NCI-H1694 (cell line): ENCODE measurements around the gene C10orf90.

Experiments used
- DNase-seq: peaks from one replicate; lab custom pipeline; 2025; lab: John Stamatoyannopoulos, UW

The C10orf90 gene

DNA sequence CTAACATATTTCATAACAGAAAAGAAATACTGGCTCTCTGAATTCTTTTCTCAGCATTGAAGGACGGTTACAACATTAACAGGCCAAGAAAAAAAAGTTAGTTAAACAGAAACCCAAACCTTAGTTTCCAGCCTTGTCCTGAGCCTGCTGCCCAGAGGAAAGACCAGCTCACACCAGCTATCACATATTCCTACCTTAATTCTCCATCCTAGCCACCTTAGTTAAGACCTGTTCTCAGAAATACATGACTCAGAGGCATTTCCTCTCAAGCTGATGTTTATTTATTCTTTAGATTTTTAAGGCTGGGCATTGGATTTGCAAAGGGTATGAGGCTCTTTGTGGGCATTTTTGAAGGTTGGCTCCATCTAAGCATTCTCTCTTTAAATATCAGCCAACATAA, 247.9 kb downstream of the C10orf90 start:
- DNase-seq: no peak

DNA sequence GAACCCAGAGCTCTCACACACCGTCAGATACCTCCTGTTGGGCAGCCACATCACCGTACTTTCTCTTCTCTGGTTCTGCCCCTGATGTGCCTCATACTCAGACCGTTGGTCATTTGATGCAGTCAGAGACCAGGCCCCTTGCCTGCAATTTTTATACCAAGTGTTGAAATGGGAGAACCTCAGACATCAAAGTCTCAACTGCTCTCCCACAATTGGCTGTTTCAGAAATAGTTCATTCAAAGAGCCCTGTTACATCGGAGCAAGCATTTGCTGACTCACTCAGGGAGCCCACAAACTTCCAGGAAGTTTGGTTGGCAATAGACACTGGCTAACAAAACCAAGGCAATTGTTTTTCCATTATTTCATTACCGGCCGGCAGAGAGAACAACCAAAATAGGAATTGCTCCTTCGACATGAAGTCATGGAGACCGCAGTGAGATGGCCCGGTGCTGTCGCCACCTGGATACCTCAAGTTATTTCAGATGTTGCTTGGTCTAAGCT, 248.7 kb downstream of the C10orf90 start:
- DNase-seq: no peak

DNA sequence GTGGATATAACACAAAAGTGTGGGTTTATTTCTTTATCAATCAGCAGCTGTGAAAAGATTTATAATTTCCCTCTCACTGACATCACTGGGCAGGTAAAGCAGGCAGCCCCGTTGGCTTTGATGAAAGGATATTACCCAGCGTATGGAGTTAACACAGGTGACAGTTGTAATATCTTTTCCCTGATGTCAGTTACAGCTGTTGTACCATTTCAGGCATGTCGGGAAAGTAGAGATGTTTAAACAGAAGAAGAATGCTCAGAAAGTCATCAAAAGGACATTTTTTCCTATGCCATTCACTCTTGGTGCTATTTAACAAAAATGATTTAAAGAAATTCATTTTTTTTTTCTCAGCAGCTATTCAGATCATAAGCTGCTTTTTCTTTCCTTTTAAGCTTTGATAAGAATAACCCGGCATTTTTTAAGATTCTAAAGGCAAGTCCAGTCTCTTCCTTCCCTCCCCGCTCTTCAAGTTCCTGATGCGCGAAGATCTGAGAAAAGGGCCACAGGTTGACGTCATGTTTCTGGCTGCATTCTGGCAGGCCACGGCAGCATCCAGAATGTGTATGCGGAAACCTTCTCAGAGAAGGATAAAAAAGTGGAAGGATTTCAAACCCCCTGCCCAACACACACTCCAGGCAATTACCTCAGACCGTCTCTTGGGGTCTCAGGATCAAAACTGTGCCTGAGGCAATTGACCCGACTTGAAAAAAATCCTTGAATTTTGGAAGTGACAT, 249.8 kb downstream of the C10orf90 start:
- no peak for DNase-seq

DNA sequence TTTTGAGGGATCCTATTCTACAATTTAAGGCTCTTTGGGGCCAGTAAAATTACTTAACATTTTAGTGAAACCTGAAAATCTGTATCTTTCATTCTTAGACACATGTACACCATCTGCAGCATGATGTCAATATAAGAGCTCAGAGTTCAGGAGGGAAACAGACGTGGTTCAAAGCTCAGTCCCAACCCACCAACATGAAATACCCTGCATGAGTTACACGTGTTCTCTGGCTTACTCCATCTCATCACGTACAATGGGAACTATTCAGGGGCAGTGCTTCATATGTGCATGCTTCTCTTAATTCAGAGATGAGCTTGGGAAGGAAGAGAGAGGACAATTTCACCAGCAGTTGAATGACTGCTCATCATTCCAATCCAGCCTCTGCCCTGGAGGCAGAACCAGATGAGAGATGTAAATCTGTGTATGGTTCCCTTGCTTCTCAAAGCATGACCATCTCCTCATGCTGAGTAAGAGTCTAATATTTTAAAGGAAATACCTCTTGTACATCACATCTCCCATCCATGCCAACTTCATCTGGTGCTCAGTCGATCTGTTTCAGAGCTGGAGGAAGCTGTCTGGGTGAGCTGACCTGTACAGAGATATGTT, 253.2 kb downstream of the C10orf90 start:
- no peak for DNase-seq

DNA sequence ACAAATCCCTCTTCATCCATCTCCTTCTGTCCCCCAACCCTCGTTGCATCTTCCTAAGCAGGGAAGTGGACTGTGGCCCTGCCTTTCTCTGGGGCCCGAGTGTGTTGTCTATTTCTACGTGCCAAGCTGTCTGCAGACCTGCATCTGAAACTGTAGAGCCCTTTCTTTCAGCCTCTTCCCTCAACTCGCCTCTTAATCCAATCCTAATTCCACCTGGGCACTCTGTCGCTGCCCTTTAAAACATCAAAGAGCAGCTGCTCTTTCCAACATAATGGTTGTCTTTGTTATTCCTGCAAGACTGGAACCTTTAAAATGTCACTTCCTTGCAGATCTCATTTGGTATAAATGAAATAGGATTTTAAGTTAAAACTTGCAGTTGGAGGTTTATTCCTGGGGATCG, 260.7 kb downstream of the C10orf90 start:
- DNase-seq: no peak

DNA sequence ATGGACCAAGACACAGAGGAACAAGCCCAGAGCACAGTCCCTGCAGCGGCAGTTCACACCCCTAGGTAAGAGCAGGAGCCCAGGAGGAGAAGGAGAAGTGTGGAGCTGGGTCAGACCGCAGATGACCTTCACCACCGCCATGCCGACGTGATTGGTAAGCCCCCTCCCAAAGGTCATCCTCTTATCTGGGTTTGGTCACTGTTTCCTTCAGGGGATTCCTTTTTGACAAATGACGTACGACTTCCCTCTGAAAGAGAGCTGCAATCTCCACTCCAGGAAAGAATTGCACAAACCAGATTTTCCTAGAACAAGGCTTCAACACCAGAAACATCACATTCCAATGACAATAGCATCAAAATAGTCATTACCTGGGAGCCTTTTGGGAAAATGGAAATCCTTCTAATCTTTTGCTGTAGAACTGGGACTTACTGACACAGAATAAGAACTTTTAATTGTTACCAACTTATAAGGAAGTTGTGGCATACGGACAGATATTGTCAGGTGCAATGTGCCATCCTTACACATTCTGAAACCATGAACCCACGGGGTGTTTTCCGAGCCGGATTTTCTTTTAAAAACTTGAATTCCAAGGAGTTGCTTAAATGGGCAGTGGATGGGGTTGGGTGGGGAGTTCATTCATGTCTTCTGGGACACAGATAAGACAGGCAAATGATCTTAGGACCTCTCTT, 261.4 kb downstream of the C10orf90 start:
- no peak for DNase-seq

DNA sequence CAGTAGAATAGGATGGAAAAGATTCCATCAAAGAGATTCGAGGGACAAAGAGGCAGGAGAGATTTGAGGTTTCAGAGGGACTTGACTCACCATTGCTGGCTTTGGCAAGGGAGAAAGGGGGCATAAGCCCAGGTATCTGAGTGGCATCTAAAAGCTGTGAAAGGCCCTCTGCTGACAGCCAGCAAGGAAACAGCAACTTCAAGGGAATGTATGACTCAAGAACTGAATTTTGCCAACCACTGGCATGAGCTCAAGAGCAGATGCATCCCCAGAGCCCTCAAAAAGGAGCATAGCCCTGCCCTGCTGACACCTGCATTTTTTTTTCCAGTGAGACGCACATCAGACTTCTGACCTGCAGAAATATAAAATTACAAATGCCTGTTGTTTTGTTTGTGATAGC, 262.7 kb downstream of the C10orf90 start:
- DNase-seq: no peak

DNA sequence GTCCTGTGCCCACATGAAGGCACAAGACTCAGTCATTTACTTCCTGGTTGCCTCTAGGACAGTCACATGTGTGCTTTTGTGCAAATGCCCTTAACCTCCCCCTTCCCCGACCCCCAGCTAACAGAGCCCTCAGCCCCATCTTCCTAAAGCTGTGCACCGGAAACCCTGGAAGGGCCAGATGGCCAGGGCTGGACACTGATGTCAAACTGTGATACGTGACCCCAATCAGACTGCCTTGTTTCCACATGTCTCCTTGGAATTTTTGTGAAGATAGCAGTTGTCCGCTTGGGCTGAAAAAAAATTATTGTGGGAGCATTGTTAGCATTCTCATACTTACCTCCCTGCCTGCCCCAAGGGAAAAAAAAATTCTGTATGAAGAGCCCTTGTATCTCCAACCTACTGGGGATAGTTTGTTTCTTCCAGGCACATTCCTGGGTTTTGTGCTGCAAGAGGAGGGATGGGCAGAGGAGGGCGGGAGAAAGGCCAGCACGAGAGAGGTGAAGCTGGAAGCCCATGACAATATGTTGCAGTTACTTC, 265.2 kb downstream of the C10orf90 start:
- no peak for DNase-seq

DNA sequence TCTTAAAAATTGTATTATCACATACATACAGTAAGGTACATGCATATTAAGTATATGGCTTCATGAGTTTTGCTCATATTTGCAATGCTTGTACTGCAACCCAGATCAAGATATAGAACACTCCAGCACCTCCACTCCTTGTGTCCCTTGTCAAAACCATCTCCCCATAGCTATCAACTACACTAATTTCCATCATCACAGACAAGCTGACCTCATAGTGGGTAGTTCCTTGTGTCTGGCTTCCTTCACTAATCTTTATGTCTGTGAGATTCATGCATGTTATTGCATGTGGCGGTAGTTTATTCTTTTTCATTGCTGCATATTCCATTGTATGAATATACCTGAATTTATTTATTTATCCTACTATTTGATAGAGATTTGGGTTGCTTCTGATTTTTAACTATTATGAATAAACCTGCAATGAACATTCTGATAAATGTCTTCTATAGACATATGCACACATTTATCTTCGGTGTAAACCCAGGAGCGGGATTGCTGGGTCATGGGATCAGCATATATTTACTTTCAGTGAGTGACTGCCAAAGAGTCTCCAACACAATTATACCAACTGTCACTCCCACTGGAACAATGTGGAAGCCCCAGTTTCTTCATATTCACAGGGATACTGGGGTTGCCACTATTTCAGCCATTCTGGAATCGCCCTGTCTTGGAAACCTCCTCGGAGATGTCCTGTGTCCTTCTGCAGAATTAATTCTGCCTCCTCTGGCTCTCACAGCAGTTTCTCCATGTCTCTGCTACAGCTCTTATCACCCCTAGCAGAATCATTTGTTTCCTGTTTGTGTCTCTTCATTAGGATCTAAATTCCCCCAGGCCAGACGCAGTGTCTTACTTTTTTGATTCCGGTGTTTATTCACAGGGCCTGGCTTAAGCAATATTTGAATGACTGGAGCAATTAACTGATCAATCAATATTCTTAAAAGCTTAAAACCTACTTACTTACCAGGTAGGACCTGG, 267.5 kb downstream of the C10orf90 start:
- no peak for DNase-seq

DNA sequence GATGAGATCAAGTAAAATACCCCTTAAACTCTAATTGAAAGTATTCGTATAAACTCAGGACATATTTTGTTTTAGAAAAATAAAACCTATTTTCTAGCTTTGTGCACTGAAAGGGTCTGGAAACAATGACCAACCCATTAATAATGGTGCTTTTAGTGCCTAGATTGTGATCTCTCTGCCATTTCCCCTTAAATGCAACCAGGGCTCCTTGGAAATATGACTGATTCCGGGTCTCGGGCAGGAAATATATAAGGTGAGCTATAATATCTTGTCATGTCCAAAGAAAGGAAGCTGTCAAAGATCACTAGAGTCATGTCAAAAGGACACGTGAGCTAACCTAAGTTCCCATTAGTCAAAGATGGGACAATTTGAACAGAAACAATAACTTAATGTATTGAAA, 269.9 kb downstream of the C10orf90 start:
- DNase-seq: no peak

DNA sequence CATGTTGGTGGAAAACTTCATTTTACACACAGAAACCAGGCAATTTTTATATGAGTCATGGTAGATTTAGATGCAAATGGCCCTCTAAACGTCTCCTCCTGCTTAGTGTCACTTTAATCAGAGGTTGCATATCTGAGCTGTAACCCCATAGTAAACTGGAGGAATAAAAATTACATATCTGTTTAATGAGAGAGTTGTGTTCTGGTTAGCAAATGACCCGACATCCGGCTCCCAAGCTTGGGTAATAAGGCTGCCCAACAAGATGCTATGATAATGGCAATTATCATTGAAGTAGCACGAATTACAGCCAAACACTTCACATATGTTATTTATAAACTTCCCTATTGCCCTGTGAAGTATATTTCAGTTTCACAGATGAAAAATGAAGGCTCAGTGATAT, 271.6 kb downstream of the C10orf90 start:
- no peak for DNase-seq

DNA sequence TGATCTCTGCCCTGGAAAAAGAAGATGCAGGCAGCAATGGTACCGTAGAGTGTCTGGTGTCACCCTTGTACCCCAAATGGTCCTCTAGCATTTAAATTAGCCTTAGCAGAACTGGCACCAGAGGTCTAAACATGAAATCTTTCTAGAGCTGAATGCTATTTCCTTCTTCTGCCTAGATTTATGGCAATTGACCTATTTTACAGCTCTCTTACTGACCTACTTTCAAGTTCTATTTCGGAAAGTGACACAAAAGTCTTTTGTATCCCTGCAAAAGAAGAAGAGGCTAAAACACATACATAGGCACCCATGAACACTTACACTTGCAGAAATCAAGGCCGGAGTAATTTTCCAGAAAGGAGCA, 272.1 kb downstream of the C10orf90 start:
- no peak for DNase-seq

DNA sequence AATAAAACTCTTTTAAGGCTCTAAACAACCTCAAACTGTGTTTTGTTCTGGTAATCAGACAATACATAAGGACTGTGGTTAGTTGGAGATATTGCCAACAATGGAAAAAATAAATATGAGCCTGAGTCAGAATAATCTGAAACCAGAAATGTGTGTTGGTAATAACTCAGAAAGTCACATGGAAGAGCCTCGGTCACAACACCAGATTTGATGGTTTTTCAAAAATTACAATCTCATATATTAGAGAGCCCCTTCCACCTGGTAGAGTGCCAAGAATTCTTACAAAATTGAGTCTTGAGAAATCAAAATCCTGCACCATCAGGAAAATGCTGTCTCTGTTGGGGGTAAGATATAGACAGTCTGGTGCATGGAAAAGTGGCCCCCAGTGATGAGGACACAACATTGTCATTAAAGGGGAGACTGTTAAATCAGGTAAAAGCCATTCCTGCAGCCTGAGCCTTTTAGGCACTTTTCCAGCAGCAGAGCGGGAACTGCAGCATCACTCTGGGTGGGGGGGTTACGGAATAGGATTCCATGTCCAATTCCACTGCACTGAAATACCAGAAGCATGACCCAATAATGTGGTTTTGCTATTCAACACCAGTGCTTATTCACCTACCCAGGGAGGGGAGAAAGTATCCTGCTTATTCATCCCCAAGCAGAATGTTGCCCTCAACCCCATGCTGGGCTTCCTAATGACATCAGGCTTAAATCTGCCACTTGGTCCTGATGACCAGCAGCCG, 272.7 kb downstream of the C10orf90 start:
- DNase-seq: no peak

DNA sequence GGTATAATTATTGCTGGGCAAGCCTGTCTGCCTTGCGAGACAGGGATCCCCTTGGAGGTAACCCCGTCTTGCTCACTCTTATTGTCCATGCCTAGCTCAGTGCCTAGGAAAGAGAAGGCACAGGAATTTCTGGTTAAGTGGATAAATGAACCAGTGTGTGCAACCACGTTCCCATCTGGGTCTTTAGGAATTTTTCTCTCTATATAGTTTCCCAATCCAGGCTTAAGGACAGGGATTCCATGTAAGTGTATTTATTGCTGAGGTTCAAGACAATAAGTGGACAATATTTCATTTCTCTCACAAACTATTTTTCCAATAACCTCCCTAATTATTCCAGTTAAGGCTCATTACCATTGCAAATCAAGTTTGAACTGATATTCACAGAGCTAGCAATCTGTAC, 273.3 kb downstream of the C10orf90 start:
- no peak for DNase-seq

DNA sequence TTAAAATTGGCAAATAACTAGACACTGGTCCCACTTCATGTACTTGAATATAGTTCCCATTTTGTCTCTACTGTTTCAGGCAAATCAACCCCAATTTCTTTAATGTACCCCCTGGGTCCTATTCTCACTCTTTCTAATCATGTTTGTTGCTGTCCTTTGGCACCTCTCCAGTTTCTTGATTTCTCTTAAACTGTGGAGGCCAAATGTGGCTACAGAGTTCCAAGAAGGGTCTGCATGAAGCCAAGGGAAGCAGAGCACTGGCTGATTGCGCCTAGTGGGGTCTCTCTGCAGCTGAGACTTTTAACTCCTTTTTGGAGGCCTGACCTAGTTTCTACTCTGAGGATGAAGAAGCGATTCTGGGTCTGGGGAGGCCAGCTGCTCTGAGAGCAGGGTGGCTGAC, 275.5 kb downstream of the C10orf90 start:
- DNase-seq: no peak

DNA sequence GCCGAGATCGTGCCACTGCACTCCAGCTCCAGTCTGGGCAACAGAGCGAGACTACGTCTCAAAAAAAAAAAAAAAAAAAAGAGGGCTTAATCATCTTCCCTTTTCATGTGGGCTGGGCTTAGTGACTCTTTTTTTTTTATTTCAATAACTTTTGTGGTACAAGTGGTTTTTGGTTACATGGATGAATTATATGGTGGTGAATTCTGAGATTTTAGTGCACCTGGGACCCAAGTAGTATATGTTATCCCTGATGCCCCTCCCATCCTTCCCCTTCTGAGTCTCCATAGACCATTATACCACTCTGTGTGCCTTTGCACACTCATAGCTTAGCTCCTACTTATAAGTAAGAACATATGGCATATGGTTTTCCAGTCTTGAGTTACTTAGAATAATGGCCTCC, 277.4 kb downstream of the C10orf90 start:
- no peak for DNase-seq

DNA sequence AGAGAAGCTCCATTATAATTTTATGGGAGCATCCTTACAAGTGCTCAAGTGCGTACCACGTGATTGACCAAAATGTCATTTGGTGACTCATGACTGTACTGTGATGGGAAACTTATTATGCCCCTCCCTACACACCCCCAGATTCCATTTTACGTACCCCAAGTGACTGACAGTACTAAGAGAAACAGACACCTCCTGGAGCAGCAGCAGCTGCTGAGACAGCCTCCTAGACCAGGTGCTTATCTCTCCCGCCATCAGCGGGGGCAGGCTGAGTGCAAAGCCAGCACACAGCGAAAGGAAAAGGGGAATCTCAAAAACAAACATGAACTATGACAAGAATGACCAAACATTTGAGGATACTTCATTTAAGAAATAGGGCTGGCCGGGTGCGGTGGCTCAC, 278.0 kb downstream of the C10orf90 start:
- DNase-seq: no peak

DNA sequence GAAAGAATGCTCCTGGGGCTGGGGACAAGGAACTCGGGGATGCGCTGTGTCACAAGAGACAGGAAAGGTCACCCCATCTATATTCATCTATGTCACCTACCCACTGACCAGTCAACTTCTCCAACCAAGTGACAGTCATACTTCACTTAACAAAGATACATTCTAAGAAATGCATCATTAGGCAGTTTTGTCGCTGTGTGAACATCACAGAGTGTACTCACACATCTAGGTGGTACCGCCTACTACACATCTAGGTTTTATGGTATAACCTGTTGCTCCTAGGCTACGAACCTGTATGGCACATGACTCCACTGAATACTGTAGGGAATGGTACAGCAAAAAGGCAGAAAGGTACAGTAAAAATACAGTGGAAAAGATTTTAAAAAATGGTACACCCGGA, 278.4 kb downstream of the C10orf90 start:
- DNase-seq: no peak

DNA sequence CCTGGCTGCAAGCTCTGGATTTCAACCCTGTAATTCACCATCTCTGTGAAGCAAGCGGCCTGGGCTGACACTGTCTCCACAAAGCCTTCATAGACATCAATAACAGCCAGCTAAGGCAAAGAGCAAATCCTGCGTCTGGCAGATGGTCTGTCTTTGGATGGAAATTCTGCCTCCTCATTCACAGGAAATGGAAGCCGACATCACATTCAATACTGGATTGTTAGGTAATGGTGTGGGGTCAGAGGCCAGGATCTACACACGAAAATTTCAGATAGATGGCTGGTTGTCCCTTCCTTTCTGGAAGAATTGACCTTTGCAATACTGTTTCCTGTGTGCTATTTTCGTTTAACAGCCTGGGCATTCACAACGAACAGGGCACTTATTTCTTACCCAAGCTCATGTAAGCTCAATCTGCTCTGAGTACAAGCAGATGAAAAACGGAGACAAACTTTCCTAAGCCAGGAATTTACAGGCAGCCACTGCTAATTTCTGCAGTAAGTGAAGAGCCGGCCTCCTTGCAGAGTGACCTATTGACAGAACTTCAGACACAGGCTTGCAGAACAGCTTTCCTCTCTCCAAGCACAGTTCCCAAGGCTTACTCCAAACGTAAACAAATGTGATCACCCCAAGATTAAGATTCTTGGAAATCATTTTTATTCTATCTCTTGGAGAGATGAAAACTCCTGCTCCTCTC, 279.2 kb downstream of the C10orf90 start:
- DNase-seq: no peak

DNA sequence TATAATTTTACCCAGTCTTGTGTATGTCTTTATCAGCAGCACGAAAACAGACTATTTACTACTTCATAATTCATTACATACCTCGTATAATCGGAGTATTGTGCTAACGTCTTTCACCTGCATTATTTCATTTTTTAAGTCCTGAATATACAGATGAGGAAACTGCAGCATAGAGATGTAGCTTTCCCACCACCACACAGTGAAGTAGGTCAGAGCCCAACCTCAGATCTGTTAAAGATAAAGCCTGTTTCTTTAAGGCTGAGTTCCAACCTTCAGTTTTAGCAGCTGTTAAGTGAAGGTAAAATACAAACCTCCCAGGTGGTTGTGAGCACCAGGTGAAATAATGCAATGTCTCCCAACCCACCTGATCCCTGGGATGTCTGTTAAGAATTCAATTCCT, 280.2 kb downstream of the C10orf90 start:
- no peak for DNase-seq
